Peyer's patch (tissue), 4 donors: ENCODE measurements around the gene FXYD7. TPM values are rescaled to one million over a fixed set of nuclear protein-coding genes. Genes with fewer than 3 reads are reported as not detected.

Experiments
- DNase-seq, 3 donors: peaks; one replicate each; pipeline ENCODE4 v3.0.0-alpha.2; 2017 to 2019
- H3K27ac ChIP-seq, 4 donors: fragments of 200-600 bp; sonication (generic); one replicate each; pipeline ENCODE4 v1.5.1; 2016 to 2019
- H3K27me3 ChIP-seq, 2 donors: fragments of 200-600 bp; sonication (generic); one replicate each; pipeline ENCODE4 v1.5.1; 2019
- H3K36me3 ChIP-seq, 3 donors: fragments of 200-600 bp; sonication (generic); one replicate each; pipeline ENCODE4 v1.5.1; 2016 to 2019
- H3K4me1 ChIP-seq, 4 donors: fragments of 200-600 bp; sonication (generic); one replicate each; pipeline ENCODE4 v1.5.1; 2016 to 2019
- H3K4me3 ChIP-seq, 4 donors: fragments of 200-600 bp; sonication (generic); 1 replicate in 3 of 4; 2 replicates in 1 of 4; pipeline ENCODE4 v1.5.1; 2016 to 2019; ENCODE audit warnings: mild to moderate bottlenecking in 1 of 4
- H3K9me3 ChIP-seq, 4 donors: fragments of 200-600 bp; sonication (generic); one replicate each; pipeline ENCODE4 v1.5.1; 2016 to 2019; ENCODE audit warnings: mild to moderate bottlenecking in 1 of 4
- POLR2A ChIP-seq, 2 donors: fragments of 450-650 bp; IDR thresholded peaks; one replicate each; pipeline ENCODE4 v1.5.1; 2017; ENCODE audit warnings: antibody characterized with exemption in 2 of 2, mild to moderate bottlenecking in 2 of 2, moderate library complexity in 2 of 2
- total RNA-seq, 4 donors: library from RNA; depleted of rRNA; stranded (reverse); fragments of >200 nt; gene quantifications; one replicate each; pipeline ENCODE4 v1.1.0, GENCODE V29; 2016
- TF ChIP-seq, protein P1 (sequence below), 6 experiments: fragments of 450-650 bp in 4 of 6; fragments of 200-600 bp in 2 of 6; sonication (generic) in 1 of 6; IDR thresholded peaks; one replicate each; pipeline ENCODE4 v1.5.1; 2017 to 2019; ENCODE audit warnings: antibody characterized with exemption in 6 of 6, mild to moderate bottlenecking in 3 of 6, moderate library complexity in 1 of 6

Gene FXYD7
- total RNA-seq, 4 donors from 2014 or later = not detected

DNA sequence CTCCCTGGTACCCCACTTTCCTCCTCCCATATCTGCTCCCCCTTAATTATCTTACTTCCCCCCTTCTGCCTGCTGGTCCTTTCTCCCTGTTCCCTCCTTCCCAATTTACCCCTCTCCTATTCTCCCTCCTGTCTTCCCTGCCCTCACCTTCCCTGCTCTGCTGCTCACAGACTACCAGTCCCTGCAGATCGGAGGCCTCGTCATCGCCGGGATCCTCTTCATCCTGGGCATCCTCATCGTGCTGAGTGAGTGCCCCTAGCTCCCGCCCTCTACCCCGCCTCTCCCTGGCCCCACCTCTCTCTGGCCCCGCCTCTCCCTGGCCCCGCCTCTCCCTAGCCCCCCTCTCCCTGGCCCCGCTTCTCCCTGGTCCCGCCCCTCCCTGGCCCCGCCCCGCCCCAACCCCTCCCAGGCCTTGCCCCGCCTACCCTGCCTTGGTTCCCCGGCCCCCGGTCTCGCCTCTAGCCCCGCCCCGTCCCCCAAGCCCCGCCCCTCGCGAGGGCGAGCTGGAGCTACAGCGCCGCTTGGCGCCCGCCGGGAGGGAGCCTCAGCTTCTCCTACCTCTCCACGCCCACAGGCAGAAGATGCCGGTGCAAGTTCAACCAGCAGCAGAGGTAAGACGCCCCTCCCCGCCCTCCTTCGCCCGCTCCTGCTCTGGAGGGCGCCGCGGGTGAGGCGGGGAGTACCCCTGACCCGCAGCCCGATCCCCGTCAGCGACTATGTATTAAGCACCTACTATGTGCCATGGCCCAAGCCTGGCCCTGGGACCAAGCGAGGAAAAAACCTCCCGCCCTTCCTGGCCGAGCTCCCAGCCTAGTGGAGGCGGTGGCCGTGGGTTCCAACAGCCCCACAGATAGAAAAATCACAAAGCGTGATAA, 1.9 kb upstream of the FXYD7 start:
- H3K4me1 ChIP-seq = peaks cover 6 to 40% (median 22%) of the 10 kb centered on the region in 4 donors
- peak overlapping the region; percentile 57 to 84 (median 77) for H3K27ac ChIP-seq
- DNase-seq = peak; percentile 94 to 97 (median 97)
- H3K36me3 ChIP-seq = no peaks in the 10 kb centered on the region
- peak overlapping the region; percentile 24 to 52 (median 39) for H3K4me3 ChIP-seq
- H3K27me3 ChIP-seq = peaks cover 0 to 13% of the 10 kb centered on the region in 2 donors
- no peaks in the 10 kb centered on the region for H3K9me3 ChIP-seq
- TF ChIP-seq, protein P1, sequence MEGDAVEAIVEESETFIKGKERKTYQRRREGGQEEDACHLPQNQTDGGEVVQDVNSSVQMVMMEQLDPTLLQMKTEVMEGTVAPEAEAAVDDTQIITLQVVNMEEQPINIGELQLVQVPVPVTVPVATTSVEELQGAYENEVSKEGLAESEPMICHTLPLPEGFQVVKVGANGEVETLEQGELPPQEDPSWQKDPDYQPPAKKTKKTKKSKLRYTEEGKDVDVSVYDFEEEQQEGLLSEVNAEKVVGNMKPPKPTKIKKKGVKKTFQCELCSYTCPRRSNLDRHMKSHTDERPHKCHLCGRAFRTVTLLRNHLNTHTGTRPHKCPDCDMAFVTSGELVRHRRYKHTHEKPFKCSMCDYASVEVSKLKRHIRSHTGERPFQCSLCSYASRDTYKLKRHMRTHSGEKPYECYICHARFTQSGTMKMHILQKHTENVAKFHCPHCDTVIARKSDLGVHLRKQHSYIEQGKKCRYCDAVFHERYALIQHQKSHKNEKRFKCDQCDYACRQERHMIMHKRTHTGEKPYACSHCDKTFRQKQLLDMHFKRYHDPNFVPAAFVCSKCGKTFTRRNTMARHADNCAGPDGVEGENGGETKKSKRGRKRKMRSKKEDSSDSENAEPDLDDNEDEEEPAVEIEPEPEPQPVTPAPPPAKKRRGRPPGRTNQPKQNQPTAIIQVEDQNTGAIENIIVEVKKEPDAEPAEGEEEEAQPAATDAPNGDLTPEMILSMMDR (IDR thresholded peaks at IDR 0.05) = peak in 4 of 6 experiments; percentile 43 to 66 (median 55)
- TF ChIP-seq POLR2A (IDR thresholded peaks at IDR 0.05) = peak; percentile 34 to 78

DNA sequence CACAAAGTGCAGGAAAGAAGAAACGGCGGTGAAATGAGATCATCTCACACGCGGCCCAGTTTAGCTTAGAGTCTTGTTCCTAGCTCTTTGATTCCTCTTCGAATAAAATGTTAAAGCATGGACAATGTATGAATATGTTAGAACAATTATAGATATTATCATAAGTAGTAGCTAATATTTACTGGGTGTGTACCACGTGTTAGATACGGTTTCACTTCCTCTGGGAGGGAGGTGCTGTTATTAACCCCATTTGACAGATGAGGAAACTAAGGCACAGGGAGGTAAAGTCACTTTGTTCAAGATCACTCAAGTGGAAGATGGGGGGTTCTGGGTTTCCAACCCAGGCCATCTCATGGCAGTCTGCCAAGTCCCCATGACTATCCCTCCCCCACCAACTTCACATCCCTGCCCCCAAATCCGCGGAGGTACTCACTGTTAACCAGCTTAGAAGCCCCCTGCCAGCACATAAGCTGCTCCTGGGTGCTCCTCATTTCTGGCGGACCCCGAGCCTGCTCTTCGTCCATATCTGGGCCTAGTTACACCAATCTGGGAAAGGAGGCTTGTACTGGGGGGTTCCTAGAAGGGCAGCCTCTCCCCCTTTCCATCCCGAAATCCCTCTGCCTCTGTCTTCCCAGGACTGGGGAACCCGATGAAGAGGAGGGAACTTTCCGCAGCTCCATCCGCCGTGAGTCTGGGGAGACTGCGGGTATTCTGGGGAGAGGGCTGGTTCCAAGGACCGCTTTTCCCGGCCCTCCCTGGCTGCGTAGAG, 1.0 kb upstream of the FXYD7 start:
- Histone ChIP-seq H3K4me1 (peaks cover 6 to 34% (median 22%) of the 10 kb centered on the region in 4 donors), H3K36me3 (no peaks in the 10 kb centered on the region), H3K9me3 (no peaks in the 10 kb centered on the region), H3K27me3 (peaks cover 0 to 13% of the 10 kb centered on the region in 2 donors), H3K4me3 (peak overlapping the region in 2 of 4 donors; percentile 17 to 35), H3K27ac (peak overlapping the region in 1 of 4 donors; percentile 67)
- peak in 1 of 3 donors; percentile 50 for DNase-seq
- TF ChIP-seq POLR2A (IDR thresholded peaks at IDR 0.05) = no peak
- TF ChIP-seq, protein P1 (IDR thresholded peaks at IDR 0.05) = no peak

DNA sequence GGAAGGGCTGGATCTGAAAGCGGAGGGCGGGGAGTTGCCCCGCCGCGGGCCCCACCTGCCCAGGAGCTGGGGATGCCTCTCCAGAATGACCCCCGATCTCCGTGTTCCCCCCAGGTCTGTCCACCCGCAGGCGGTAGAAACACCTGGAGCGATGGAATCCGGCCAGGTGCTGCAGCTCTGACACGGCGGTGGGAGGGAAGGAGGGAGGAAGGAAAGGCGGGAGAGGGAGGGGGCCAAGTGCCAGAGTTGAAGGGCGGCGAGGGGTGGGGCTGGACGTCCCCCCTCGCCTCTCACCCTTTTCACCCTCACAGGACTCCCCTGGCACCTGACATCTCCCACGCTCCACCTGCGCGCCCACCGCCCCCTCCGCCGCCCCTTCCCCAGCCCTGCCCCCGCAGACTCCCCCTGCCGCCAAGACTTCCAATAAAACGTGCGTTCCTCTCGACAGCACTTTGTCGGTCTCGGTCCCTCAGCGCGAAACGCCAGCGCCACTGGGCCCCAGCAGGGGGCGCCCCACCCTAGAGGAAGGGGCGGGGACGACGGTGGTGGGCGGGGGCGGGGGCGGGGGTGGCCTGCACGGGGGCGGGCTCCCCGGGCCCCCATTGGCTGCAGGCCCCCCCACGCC, 337 bp upstream of the FXYD7 start:
- peaks cover 6 to 30% (median 21%) of the 10 kb centered on the region in 4 donors for H3K4me1 ChIP-seq
- H3K36me3 ChIP-seq = no peaks in the 10 kb centered on the region
- H3K9me3 ChIP-seq = no peaks in the 10 kb centered on the region
- no peak for TF ChIP-seq POLR2A (IDR thresholded peaks at IDR 0.05)
- TF ChIP-seq, protein P1 (IDR thresholded peaks at IDR 0.05) = peak in 4 of 6 experiments; percentile 9 to 90 (median 56)
- peaks cover 0 to 13% of the 10 kb centered on the region in 2 donors for H3K27me3 ChIP-seq
- DNase-seq = peak; percentile 70 to 80 (median 73)
- peak overlapping the region in 3 of 4 donors; percentile 17 to 35 (median 31) for H3K4me3 ChIP-seq
- H3K27ac ChIP-seq = peak overlapping the region in 1 of 4 donors; percentile 67

DNA sequence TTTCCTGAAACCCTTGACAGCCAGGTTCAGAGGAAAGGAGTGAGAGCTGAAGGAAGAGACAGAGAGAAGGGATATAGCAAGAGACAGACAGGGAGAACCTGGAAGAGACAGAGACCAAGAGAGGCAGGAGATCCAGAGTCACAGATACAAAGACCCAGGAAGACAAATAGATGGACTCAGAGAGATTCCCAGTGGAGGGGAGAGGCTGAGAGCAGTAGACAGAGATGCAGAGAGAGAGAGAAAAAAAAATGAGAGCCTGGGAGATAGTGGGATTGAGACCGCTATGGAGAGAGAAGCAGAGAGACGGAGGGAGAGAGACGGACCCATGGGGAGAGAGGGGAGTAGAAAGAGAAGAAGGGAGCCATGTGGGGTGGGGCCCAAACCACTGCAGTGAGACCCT, 763 bp downstream of the FXYD7 start:
- Histone ChIP-seq H3K4me3 (no peak overlapping the region), H3K9me3 (no peaks in the 10 kb centered on the region), H3K27ac (peak overlapping the region in 1 of 4 donors; percentile 67), H3K36me3 (no peaks in the 10 kb centered on the region), H3K4me1 (peaks cover 6 to 30% (median 20%) of the 10 kb centered on the region in 4 donors), H3K27me3 (peaks cover 0 to 13% of the 10 kb centered on the region in 2 donors)
- no peak for DNase-seq
- TF ChIP-seq POLR2A (IDR thresholded peaks at IDR 0.05) = no peak
- TF ChIP-seq, protein P1 (IDR thresholded peaks at IDR 0.05) = no peak

DNA sequence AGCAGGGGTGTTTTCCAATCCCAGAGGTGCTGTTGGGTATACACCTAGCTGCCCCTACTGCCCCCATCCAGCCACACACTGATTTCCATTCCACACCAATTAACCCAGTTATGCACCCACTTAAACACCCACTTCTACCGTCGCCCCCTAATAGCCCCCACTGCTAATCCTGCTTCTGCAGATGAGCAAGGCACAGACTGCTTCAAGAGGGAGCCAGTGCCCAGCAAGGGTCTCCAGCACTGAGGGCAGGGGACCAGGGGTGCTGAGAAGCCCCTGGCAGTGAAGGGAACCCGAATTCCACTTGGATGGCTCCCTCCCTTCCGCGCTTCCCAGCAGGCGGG, 1.2 kb downstream of the FXYD7 start:
- Histone ChIP-seq H3K27me3 (peaks cover 0 to 13% of the 10 kb centered on the region in 2 donors), H3K27ac (no peak overlapping the region), H3K4me3 (no peak overlapping the region), H3K4me1 (peaks cover 6 to 30% (median 20%) of the 10 kb centered on the region in 4 donors), H3K9me3 (no peaks in the 10 kb centered on the region), H3K36me3 (no peaks in the 10 kb centered on the region)
- DNase-seq = no peak
- TF ChIP-seq, protein P1 (IDR thresholded peaks at IDR 0.05) = no peak
- TF ChIP-seq POLR2A (IDR thresholded peaks at IDR 0.05) = no peak
